Endometrial microvascular endothelial cells (primary cell): ENCODE data around the gene ATP6V0D1. TPM values are rescaled to one million over a fixed set of nuclear protein-coding genes. Genes with fewer than 3 reads are reported as not detected.

ENCODE experiments used
- in situ Hi-C: cut with HindIII; loops from 2 replicates; pipeline ENCODE4 v1.10.0; 2017; ENCODE audit warnings: low sequenced_read_pairs, low pct_unique_long_range_greater_than_20kb; ENCODE audit errors: inconsistent ontology term
- total RNA-seq: library from RNA; depleted of rRNA; stranded (reverse); fragments of >200 nt; gene quantifications from one replicate; pipeline ENCODE4 v1.2.3, GENCODE V29; 2015; ENCODE audit errors: inconsistent ontology term

Gene ATP6V0D1
- total RNA-seq, 1 donor from 2014 or later, result 175 TPM

- in situ Hi-C loops, result no loop called here
These were observed 14.4 kb downstream of the ATP6V0D1 start for GRCh38 chr16:67466581-67466980.

DNA sequence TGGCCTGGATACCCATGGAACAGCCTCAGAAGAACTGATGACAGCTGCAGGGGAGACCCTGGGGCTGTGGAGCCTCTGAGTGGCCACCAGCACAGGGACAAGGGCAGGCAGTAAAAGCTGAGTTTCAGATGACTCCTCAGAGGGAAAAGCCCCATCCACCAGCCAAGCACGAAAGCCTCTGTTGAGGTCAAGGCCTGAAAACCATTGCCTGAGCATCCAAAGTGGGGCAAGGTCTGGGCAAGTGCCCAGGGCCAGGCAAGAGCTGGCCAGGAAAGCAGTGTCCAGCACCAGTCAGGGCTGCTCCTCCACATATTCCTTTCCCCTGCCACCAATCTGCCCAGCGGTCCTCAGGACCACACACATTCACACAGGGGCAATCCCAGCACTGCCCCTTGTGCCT is 16.4 kb downstream of the ATP6V0D1 start:
- in situ Hi-C loops, result no loop called here

DNA sequence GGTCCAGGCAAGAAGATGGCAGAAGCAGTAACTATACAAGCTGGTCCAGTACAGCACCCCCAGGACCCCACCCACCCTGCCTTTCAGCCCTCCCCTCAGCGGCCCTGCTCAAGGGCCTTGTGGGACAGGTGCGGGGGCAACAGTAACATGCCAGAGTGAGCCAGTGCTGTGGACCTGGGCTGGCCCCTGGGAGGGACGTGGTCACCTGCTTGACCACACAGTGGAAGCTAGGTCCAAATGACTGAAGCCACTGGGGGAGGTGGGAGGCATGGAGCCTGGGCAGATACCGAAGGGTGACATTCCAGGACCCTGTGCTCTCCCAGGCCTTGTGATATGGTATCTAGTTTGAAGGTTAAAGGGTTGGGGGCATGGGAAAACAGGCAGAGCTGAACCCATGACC is 17.3 kb downstream of the ATP6V0D1 start:
- in situ Hi-C loops, result no loop called here

GRCh38 chr16:67463059-67463458 is 17.9 kb downstream of the ATP6V0D1 start:
- in situ Hi-C loops, result no loop called here

DNA sequence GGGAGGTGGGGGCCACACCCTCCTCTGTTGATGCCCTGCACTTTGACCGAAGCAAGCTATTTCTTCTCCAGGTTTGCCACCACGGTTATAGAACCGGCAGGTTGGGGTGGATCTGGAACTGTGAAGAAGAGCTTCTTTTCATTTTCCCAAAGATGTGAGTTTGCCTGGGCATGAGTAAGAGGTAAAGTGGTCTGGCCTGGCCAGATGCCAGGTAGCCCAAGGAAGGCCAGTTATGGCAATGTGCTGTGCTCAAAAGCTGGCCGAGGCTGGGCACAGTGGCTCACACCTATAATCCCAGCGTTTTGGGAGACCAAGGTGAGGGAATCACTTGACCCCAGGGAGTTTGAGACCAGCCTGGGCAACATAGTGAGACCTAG is 18.7 kb downstream of the ATP6V0D1 start:
- in situ Hi-C loops, result no loop called here

DNA sequence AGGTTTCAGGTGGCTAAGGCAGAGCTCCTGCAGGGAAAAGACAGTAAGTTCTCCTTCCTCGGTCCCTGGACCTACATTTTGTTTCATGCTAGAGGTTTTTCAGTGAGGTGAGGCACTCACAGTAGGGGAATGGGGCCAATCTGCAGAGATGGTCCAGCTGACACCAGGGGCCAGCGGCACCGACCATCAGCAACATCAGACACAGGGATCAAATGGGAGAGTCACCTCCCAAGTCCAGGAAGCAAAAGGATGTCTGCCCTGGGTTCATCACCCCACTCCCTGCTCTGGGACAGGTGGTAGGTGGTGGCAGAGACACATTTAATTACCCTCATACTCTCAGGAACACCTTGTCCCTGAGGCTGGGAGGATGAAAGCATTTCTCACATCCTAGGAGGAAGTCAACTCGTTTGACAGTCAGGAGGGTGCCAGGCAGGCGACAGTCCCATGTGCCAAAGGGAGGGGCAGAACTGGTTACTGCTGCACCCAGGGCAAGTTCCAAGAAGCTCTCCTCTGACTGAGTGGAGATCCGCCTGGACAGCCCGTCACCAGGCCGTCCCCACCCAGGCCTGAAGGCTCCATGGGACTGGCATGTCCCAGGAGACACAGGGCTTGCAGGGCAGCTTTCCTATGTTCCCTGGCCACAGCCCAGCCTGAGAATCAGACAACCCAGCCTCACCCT is 19.2 kb downstream of the ATP6V0D1 start:
- in situ Hi-C loops, result no loop called here

GRCh38 chr16:67460961-67461360 is 20.0 kb downstream of the ATP6V0D1 start:
- in situ Hi-C loops, result no loop called here

DNA sequence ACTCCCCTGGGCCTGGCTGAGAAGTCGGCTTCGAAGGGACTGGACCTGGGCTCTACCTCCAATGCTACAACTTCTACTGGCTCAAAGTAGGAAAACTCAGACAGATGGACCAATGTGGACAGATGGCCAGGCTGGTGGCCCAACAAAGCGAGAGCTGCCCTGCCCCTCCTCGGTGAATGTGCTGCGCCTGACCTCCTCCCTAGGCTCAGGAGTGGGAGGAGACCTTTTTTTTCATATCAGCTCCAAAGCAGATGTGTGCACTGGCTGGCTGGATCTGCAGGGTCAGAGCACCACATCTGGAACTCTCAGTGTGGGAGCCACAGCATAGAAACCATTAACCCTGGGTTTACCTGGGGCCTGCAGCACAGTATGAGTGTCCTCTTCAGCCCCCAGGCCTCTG is 20.8 kb downstream of the ATP6V0D1 start:
- in situ Hi-C loops, result no loop called here

DNA sequence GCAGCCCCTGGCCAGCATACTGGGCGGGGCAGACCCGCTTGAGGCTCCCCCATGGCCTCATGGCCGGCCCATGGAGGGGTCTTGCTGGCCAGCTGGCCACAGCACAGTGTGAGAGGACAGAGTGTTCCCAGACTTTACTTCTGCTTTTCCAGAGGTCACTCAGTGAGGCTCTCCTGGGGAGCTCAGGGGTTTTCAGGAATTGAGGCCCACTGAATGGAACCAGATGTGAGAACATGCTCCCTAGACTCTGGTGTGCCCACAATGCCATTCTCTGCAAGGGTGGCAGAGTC is 21.2 kb downstream of the ATP6V0D1 start:
- in situ Hi-C loops, result no loop called here

GRCh38 chr16:67459066-67459860 is 21.7 kb downstream of the ATP6V0D1 start:
- in situ Hi-C loops, result no loop called here

- in situ Hi-C loops, result no loop called here
These were observed 22.8 kb downstream of the ATP6V0D1 start for GRCh38 chr16:67458121-67458641.

- in situ Hi-C loops, result no loop called here
These were observed 23.3 kb downstream of the ATP6V0D1 start for GRCh38 chr16:67457611-67458010.

- in situ Hi-C loops, result no loop called here
These were observed 24.4 kb downstream of the ATP6V0D1 start for GRCh38 chr16:67456391-67457081.

GRCh38 chr16:67454852-67455251 is 26.1 kb downstream of the ATP6V0D1 start:
- in situ Hi-C loops, result no loop called here

- in situ Hi-C loops, result no loop called here
These were observed 26.9 kb downstream of the ATP6V0D1 start for GRCh38 chr16:67454104-67454503.

DNA sequence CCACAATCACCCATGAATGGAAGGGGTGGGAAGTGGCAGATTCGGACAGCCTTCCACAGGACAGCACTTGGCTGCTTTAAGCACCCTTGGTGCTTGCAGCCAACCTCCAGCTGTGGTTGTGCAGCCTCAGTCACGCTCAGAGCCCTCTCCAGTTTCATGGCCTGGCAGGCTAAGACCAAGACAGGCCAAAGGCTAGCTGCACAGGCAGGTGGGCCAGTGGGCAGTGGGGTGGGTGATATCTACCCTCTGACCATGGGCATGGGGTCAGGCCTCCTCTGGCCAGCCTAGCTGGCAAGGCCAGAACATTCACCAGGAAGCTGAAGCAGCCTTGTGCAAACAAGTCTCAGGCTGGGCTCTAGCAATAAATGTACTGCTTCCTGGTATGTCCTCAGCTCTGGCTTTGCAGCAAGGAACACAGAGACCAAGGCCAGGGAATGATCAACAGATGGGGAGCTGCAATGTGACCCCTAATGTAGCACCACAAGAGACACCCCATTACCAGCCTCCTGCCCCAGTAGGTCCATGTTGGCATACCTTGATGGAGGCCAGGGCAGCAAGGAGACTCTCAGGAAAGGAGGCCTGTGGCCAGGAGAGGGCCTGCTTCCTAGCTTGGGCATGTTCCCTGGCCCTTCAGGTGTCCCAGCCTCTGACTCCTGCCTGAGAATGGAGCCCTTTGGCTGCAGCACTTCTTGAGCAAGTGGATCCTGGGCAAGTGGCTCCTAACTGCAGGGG is 29.1 kb downstream of the ATP6V0D1 start:
- in situ Hi-C loops, result no loop called here

DNA sequence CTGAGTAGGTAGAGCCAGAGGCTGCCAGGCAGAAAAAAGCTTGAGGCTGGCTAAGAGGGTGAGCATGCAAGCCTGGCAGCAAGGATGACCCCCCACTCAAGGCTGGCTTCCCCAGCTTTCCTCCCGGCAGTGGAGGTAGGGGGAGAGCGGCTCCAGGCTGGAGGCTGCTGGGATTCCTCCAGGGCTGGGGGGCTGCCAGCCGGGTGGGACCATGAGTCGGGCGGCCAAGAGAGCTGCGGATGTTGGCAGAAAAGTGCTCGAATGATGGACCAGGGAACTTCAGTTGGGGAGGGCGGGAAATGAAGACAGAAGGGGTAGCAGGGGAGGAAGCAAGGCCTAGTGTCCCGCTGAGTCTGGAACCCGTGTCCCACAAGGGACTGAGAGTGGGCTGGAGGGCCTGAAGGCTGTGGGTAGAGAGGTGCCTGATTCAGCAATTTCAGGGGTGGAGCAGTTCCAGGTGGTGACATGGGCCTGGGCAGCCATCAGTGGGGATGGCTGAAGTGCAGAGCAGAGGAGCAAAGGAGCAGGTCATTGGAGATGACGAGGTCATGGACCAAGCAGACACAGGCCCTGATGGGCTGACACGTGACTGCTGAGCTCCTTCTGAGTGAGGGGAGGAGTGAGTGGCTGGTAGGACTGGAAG is 29.8 kb downstream of the ATP6V0D1 start:
- in situ Hi-C loops, result no loop called here

GRCh38 chr16:67449739-67450138 is 31.2 kb downstream of the ATP6V0D1 start:
- in situ Hi-C loops, result loop anchor here (10.0 kb wide), 1 partner anchor 65 kb away; no protein-coding TSS in a partner anchor

DNA sequence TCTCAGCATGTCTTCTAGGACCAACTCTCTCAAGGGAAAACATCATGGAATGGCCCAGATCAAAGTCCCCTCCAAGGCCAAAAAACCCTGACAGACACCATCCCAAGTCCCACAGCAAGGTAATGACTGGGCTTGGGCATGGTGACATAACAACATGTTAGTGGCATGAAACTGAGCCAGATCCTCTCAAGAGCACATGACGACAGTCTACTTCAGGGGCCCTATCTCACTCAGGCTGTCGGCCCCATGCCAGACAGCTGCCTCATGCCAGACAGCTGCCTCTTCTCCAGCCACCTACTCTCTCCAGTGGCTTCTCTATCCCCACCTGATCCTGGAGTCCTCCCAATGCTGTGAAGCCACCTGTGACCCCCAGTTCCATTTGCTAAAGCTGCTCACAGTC is 31.6 kb downstream of the ATP6V0D1 start:
- in situ Hi-C loops, result loop anchor here (10.0 kb wide), 1 partner anchor 65 kb away; no protein-coding TSS in a partner anchor
